Anterior cingulate cortex (tissue), 58 donors: ENCODE results near the gene WNT2.
"Not testable (repeated sequence)": the region's sequence is repeated elsewhere in the genome, so short reads cannot be mapped to it uniquely, and the experiment has no call there.

ENCODE experiments used
- DNase-seq, 58 donors: peaks; one replicate each; lab custom pipeline; 2025; lab: John Stamatoyannopoulos, UW

The WNT2 gene

GRCh38 chr7:117312593-117313580 lies 10.0 kb downstream of the WNT2 start:
- DNase-seq: no peak

GRCh38 chr7:117308891-117309290 lies 14.0 kb downstream of the WNT2 start:
- no peak for DNase-seq

GRCh38 chr7:117302396-117302795 lies 20.5 kb downstream of the WNT2 start:
- DNase-seq: no peak

DNA sequence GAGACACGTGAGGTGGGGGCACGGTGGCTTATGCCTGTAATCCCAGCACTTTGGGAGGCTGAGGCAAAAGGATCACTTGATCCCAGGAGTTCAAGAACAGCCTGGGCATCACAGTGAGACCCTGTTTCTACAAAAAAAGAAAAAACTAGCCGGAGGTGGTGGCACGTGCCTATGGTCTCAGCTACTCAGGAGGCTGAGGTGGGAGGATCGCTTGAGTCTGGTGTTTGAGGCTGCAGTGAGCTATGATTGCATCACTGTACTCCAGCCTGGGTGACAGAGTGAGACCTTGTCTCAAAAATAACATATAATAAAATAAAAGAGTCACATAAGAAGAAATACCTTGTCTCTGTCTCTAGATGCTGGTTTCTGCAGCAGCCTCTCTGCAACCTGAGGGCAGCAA lies 22.4 kb downstream of the WNT2 start:
- DNase-seq: not testable (repeated sequence)

DNA sequence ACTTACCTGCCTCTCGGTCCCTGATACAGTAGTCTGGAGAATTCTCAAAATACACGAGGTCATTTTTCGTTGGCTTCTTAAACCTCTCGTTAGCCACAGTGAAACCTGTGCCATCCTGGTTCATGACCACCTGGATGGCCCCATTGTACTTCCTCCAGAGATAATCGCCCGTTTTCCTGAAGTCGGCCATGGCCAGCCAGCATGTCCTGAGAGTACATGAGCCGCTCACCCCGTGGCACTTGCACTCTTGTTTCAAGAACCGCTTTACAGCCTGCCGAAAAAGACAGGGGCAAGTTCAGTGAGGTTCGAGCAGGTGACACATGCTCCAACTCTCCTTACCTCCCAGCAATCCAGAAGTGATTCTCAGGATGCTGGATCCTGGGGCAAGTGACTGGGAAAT lies 25.3 kb downstream of the WNT2 start:
- DNase-seq: no peak

DNA sequence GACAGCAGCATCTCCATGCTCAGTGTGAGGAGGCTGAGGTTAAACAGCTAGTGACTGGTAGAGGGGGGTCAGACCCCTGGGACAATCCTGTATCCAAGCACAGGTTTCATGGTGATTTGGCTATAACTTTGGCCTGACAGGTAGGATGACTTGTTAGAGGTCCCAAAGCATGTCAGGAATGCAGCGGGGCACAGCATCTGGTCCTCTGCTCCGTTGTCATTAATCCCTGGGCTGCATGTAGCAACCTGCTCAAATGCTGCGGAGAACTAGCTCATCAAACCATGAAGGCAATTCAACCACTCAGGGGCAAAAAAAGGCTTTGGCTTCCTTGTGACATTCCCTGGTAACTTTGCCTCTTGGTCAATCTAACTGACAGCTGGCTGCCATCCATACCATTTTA lies 26.8 kb downstream of the WNT2 start:
- no peak for DNase-seq

DNA sequence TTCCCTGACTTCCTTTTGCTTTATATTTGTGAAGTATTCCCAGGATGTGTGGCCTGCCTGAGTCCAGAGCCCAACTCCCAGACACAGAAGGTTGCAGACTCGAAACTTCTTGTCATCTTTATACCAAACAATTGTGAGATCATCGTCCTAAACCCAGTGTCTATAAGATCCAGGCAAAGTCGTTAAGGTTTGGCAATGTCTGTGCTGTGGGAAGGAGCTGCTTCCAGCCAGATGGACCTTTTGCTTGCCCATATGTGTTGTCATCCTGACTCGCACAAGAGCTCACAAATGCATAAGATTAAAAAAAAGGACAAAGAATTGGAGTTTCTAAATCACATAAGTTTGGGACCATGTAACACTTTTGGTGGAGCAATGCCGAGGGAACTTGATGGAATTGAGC lies 37.0 kb downstream of the WNT2 start:
- DNase-seq: peak in 1 of 58 donors; percentile 12

GRCh38 chr7:117284692-117285091 lies 38.2 kb downstream of the WNT2 start:
- no peak for DNase-seq

DNA sequence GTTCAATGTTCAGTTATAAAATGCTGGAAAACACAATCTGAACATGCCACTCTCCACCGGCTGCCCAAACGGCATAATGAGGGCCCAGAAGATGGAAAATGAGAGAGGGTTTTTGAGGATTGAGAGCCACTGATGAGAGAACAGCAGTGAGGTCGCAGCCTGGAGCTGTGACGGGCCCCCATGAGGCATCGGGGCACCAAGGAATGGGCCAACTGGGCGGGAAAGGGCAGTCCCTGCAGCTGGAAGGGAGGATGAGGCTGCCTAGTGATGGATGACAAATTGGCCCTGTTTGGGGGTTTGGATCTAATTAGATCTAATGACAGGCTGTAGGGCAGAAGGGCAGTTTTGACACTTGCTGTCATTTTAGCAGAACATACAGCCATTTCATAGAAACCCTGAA lies 39.1 kb downstream of the WNT2 start:
- peak in 1 of 58 donors; percentile 36 for DNase-seq

GRCh38 chr7:117283371-117283770 lies 39.5 kb downstream of the WNT2 start:
- no peak for DNase-seq

GRCh38 chr7:117282239-117282812 lies 40.5 kb downstream of the WNT2 start:
- DNase-seq: no peak

DNA sequence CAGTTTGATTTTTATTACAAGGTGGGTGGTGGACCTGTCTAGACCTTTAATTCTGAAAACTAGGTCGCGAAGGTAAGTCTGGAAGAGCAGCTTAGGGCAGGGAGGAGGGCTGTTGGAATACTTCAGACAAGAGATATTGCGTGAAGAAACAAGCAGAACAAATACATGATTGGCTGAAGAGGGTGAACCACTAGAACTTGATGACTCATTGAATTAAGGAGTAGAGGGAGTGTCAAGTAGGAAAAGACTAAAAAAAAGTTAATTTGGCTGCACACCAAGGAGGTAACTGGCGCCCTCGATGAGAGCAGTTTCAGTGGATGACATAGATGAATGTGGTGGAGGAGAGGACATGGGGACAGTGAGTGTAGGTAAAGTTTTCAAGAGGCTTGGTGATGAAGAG lies 41.3 kb downstream of the WNT2 start:
- DNase-seq: no peak

- DNase-seq: no peak
Measured at GRCh38 chr7:117279931-117280557, 42.8 kb downstream of the WNT2 start.

DNA sequence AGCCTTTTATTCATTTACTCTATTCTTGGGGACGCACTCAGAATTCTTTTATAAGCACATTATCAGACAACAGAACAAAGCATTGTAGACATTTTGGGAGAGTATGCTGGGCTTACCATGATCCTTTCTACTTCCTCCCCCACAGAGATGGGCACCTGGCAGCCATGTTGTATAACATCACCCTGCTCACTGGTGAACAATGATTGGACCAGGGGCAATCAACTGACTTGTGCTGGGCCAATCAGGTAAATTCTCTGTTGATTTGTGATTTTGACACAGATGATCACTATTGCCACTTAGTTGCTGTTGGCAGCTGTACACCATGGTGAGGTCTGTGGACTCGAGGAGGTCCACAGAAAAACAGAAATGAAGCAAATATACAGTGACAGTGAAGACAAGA lies 43.7 kb downstream of the WNT2 start:
- DNase-seq: no peak

- DNase-seq: no peak
Measured at GRCh38 chr7:117278040-117278439, 44.8 kb downstream of the WNT2 start.

GRCh38 chr7:117277576-117277975 lies 45.3 kb downstream of the WNT2 start:
- no peak for DNase-seq

DNA sequence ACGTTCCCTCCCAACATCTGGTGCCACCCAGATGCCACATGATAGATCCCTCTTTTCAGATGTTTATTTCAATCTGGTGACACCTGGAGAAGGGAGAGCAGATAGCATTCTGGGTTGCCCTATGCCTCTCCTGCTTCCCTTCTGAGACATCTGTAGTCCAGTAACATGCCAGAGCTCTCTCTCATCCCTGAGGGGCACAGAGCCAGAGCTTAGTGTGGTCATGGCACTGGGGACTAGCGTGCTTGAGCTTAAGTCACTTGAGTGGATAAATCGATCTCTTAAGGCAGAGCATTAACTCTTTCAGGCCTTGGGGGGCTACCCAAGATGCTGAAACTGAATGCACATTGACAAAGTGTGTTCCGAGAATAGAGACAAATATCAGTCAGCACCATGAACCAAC lies 47.9 kb downstream of the WNT2 start:
- no peak for DNase-seq

DNA sequence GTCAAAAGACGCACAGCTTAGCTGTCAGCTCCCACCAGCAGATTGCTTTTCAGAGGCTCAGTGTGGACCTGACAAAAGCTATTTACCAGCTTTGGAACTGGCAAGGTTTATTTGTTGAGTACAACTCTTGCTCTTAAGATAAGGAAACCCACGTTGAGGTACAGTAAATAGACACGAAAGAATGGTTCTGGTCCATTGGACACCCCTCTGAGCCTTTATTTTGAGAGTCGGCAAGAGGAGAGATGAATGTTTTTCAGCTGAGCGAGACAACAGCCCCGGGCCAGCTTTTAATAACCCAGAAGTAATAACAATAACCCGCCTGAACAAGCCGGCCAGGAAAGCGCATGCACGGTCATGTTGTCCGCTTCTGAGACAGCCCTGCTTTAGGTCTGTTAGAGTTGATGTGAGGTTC lies 49.0 kb downstream of the WNT2 start:
- DNase-seq: no peak

DNA sequence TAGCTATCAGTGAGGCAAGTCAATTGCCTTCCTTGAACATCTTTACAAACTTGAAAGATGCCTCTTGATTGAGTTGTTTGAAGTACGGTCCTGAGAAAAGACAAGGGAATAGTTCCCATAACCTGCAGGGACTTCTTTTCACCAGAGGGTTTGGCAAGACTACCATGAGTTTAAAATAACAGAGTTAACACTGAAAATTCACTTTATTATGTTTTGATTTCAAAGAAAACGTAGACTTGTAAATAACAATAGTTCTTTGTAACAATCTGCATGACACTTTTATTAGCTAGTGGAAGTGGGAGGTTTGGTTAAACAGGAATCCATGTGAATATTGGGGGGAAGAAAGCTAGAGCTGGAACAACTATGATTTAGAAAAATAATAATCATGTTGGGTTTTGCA lies 49.5 kb downstream of the WNT2 start:
- DNase-seq: no peak

GRCh38 chr7:117272017-117272759 lies 50.7 kb downstream of the WNT2 start:
- DNase-seq: no peak

GRCh38 chr7:117271566-117271965 lies 51.3 kb downstream of the WNT2 start:
- DNase-seq: no peak
